ENCODE results near the gene SMARCE1.

- TF ChIP-seq, protein P1, sequence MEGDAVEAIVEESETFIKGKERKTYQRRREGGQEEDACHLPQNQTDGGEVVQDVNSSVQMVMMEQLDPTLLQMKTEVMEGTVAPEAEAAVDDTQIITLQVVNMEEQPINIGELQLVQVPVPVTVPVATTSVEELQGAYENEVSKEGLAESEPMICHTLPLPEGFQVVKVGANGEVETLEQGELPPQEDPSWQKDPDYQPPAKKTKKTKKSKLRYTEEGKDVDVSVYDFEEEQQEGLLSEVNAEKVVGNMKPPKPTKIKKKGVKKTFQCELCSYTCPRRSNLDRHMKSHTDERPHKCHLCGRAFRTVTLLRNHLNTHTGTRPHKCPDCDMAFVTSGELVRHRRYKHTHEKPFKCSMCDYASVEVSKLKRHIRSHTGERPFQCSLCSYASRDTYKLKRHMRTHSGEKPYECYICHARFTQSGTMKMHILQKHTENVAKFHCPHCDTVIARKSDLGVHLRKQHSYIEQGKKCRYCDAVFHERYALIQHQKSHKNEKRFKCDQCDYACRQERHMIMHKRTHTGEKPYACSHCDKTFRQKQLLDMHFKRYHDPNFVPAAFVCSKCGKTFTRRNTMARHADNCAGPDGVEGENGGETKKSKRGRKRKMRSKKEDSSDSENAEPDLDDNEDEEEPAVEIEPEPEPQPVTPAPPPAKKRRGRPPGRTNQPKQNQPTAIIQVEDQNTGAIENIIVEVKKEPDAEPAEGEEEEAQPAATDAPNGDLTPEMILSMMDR (conservative IDR thresholded peaks at IDR 0.05; ENCODE audit: low read length), result no peak
- no peak for TF ChIP-seq EZH2phosphoT487 (IDR thresholded peaks at IDR 0.05; ENCODE audit: borderline replicate concordance, low read depth, low read length)
Observed at GRCh38 chr17:40625311-40625710, 22.3 kb downstream of the SMARCE1 start.
